Measurements from ENCODE around the gene AFAP1L2.

AFAP1L2 gene, protein sequence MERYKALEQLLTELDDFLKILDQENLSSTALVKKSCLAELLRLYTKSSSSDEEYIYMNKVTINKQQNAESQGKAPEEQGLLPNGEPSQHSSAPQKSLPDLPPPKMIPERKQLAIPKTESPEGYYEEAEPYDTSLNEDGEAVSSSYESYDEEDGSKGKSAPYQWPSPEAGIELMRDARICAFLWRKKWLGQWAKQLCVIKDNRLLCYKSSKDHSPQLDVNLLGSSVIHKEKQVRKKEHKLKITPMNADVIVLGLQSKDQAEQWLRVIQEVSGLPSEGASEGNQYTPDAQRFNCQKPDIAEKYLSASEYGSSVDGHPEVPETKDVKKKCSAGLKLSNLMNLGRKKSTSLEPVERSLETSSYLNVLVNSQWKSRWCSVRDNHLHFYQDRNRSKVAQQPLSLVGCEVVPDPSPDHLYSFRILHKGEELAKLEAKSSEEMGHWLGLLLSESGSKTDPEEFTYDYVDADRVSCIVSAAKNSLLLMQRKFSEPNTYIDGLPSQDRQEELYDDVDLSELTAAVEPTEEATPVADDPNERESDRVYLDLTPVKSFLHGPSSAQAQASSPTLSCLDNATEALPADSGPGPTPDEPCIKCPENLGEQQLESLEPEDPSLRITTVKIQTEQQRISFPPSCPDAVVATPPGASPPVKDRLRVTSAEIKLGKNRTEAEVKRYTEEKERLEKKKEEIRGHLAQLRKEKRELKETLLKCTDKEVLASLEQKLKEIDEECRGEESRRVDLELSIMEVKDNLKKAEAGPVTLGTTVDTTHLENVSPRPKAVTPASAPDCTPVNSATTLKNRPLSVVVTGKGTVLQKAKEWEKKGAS

GRCh38 chr10:114404171-114405010, at the start of gene AFAP1L2:
Gene AFAP1L2 (minus strand): TSS chr10:114404502. CDS start chr10:114404455, 47 bp downstream.
- no peak for DNase-seq (ENCODE audit: low read depth in 2 of 2)

- DNase-seq (ENCODE audit: low read depth in 2 of 2): no peak
These were observed 49.3 kb upstream of the AFAP1L2 start for GRCh38 chr10:114453576-114453975.

GRCh38 chr10:114448897-114449296, 44.6 kb upstream of the AFAP1L2 start:
- no peak for DNase-seq (ENCODE audit: low read depth in 2 of 2)

DNA sequence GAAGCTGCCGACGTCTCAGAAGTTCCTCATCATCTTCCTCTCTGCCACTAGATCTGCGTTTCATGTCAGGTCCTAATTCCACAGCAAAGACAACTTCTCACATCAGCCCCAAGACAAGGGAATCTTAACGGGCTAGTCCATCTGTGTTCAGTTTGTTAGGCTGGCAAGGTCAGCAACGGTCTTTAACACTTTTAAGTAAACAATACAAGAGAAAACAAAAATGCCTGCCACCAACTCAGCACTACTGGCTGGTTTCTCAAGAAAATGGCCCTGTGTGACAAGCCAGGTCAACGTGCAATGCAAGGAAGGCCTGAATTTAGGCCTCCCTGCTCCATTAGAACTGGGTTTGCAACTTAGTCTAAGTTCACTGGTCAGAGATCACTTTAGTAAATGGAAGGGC, 41.0 kb upstream of the AFAP1L2 start:
- DNase-seq (ENCODE audit: low read depth in 2 of 2): no peak

DNA sequence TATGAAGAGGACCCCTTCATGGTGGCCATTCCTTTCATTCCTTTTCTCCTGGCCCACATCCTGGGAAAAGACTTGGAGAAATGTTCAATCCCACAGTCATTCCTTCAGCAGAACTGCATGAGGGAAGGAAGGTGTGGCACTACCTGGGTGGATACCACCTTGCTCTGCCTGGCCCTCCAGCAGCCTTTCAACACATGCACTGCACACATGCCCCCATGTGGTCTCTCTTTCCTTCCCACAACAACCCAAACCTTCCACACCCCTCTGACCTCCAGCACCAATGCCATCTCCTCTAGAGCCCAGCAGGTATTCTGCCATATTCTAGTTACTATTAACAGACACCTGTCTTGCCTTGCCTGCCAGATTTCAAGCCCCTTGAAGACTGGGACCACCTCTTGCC, 40.5 kb upstream of the AFAP1L2 start:
- DNase-seq (ENCODE audit: low read depth in 2 of 2): no peak

DNA sequence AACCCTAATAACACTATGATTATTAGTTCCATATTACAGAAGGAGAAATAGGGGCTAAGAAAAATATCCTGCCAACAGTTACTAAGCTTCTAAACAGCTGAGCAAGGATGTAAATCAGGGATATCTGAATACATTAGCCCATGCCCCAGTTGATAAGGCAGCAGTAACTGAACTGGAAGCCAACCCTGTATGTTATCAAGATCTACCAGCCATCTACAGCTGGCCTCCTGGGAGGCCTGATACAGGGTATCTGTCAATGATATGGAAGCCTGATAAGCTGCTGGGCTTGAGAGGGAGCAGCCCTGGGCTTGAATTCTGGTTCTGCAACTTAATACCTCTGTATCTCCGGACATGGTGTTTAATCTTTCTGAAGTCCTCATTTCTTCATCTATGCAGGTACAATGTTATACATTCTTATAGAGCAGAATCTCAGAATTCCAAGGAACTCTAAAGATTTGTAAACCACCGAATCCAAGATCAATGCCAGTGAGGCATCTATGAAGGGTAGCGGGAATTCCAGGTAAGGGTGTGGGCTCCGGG, 37.9 kb upstream of the AFAP1L2 start:
- no peak for DNase-seq (ENCODE audit: low read depth in 2 of 2)

DNA sequence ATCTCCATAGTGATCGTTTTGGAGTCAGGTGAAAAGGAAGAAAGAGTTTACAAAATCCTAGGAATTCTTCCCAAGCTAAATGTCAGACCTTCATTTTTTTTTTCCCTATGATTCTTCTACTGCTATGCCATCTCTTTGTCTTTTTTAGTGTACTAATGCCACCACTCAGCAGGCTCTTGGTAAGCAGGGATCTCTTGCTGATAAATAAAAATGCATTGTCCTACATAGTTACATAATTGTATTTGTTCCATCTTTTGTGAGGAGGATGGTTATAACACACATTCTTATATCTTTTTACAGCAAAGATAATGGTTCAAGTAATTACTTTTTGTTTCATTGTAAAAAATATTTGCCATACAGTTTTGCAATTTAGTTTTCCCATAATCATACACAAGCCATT, 36.8 kb upstream of the AFAP1L2 start:
- DNase-seq (ENCODE audit: low read depth in 2 of 2): no peak

- no peak for DNase-seq (ENCODE audit: low read depth in 2 of 2)
These were observed 33.4 kb upstream of the AFAP1L2 start for GRCh38 chr10:114437473-114438292.

DNA sequence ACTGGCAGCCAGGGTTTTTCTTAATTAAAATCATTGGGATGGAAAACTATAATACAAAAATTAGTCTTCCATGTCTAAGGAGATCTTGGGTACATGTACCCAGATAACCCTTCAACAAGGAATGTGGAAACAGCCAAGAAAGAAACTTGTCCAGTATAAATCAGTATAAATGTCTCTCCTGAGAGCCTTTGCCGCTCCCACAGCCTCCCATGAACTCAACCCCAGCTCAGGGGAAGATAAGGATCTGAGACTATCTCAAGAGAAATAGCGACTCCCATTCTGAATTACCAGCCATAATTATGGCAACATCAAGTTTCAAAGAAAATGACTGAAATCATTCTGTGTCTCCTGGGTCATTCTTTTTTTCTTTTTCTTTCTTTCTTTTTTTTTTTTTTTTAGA, 32.6 kb upstream of the AFAP1L2 start:
- DNase-seq (ENCODE audit: low read depth in 2 of 2): no peak

- no peak for DNase-seq (ENCODE audit: low read depth in 2 of 2)
These were observed 28.3 kb upstream of the AFAP1L2 start for GRCh38 chr10:114432566-114433093.

DNA sequence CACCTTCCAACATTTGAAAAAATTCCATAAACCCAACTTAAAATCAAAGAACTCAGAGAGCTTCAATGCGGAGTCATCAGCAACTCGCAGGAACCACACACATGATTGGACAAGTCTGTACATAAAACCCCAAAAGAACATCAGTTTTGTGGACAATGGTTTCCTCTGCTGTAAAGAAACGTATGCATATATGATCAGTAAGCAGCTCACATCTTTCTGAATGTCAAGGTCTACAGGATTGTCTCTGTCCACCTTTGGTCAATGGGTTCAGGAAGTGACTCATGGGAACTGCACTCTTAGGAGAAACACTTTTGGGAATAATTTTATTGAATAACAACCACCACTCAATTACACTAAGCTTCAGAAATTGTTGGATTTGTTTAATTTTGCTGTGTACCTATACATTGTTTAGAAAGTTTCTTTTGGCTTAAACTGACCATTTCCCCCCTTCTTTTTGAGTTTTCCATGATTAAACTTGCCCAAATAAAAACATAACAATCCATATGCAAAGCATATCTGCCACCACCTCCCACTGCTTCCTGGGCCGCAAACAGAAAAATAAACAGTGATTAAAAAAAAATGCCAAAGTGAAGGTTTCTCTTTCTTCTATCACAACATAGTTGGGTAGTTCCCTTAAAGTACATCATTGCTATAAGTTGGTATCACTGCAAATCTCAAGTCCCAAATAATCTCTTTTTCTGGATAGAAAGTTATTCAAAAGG, 27.3 kb upstream of the AFAP1L2 start:
- DNase-seq (ENCODE audit: low read depth in 2 of 2): no peak

DNA sequence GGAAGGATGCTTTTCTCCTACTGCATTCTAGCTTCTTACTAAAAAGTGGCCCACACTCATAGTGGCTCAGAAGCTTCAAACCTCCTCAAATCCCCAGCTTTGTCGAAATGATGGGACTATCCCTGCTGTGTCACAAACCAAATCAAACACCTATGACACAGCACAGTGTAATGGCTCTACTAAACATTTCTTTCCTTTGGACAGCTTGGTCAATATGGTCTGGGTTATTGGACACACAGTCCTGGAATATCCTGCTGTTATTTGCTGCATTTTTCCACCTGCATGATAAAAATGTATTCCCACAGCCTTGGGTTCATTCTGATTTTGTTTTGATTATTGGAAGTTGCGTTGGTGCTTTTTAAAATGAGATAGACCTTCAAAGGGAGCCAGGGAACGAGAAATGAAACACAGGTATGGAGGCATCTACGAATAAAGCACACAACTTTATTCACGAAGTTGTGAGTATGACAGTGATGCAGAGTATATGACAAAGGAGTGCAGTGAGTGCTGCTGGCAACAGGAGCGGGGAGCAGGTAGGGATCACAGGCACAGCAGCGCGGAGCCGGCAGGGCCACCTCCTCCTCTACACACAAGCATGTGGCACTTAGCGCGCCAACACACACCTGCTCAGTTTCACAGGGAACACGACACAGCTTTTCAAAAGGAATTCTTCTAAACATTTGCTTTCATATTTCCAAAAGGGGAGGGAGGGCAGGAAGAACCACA, 26.5 kb upstream of the AFAP1L2 start:
- DNase-seq (ENCODE audit: low read depth in 2 of 2): no peak

GRCh38 chr10:114429581-114430335, 25.5 kb upstream of the AFAP1L2 start:
- no peak for DNase-seq (ENCODE audit: low read depth in 2 of 2)

DNA sequence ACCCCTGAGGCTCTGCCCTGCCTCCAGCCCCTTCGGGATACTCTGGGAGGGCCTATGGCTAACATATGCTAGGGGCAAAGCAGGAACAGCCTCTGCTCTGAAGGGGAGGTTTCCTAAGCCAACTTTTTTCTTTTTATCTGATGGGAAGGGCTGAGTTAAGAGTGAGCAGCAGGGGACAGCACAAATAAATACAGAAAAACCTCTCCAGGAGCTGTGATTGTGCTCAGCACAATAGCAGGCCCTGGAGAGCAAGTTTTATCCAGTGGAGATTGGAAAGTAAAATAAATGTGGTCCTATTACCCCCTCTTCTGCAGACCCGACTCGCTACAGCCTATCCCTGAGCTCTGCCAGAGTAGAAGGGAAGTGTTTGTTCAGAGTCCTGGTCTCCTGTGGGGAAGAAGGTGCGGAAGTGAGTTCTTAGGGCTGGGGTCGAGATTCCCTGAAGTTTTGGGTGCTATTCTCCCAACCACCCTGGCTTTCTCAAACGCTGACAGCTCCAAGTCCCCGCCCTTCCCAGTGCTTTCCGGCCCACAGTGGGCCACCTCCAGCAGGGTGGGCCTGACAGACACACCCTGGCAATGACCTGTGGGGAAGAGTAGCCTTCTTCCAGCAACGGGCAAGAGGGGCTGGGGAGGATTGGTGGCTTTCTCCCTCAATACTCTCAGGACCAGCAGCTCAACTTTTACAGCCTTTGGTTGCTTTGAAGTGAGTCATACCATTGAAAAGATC, 23.0 kb upstream of the AFAP1L2 start:
- DNase-seq (ENCODE audit: low read depth in 2 of 2): no peak

- DNase-seq (ENCODE audit: low read depth in 2 of 2): no peak
These were observed 22.2 kb upstream of the AFAP1L2 start for GRCh38 chr10:114426476-114426875.

DNA sequence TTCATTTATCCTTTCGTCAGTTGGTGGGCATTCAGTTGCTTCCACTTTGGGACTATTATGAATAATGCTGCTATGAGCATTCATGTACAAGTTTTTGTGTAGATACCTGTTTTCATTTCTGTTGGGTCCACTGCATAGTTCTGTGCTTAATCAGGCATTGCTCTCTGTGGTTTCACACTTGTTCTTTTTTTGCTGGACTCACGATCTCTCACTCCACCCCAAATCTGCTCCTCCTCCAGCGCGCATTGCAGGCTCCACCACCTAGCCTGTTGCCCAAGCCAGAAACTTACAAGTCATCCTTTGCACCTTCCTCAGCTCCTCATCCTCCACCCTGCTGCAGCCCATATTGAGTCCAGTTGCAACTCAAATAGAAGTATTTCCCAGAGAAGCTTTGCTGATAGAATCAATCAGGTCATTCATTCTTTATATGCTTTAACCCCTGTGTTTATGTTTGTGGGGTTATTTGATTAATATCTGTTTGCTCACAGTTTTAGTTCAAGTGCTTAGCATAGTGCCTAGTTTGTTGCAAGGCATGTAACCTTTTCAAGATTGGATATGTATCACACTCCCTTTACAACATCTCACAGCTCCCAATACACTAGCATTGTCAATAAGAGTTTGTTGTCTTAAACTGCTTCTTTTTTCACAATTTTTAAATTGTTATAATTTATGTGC, 16.6 kb upstream of the AFAP1L2 start:
- DNase-seq (ENCODE audit: low read depth in 2 of 2): no peak

DNA sequence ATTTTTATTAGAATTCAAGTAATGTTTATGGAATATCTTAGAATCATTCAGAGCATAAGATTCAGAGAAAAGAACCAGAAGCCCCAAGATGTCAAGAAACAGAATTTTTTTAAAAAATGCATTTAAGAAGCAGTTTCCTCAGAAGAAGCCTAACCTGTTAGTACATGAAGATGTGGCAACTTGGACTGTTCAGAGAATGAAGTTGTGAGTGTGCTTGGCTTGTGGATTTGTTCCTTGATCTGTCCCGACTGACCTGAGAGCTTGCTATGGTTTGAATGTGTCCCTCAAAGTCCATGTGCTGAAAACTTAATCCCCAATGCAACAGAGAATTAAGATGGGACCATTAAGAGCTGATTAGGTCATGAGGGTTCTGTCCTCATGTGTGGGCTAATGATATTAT, 13.8 kb upstream of the AFAP1L2 start:
- no peak for DNase-seq (ENCODE audit: low read depth in 2 of 2)

Data from stimulated activated CD4-positive, alpha-beta T cell treated with anti-CD3 and anti-CD28 coated beads, Interleukin-1b, Interleukin-23, amount 100 ng/mL, for 4 hours (primary cell).